Measurements from ENCODE around the gene LMO7.

The LMO7 gene

DNA sequence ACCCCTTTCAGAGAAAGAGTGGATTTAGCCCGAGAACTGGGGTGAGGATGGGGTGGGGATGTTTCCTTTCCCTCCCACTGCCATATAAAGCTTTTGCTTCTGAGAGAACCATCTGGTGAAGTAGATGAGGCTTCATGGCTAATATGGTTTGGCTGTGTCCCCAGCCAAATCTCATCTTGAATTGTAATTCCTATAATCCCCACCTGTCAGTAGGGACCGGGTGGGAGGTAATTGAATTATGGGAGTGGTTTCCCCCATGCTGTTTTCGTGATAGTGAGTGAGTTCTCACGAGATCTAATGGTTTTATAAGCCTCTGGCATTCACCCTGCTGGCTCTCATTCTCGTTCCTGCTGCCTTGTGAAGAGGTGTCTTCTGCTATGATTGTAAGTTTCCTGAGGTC lies 270.9 kb downstream of the LMO7 start:
- DNase-seq, result no peak

DNA sequence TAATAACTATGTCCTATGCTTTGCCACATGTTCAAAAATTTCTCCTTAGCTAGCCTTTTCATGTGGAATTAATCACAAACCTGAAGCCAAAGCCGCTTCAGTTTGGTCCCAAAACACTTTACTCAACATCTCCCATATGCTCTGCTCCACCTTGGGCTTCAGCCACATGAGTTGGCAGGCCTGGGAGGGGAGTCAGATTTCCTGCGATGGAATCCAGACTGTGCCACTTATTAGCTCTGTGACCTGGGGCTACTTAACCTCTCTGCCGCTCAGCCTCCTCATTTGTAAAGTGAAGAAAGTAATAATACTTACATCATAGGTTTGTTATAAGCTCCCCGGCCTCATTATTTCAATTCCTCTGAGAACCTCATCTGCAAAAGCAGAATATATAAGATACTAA lies 272.0 kb downstream of the LMO7 start:
- no peak for DNase-seq
